Measurements from ENCODE around the gene EBNA1BP2.
"Not testable (repeated sequence)": the region's sequence is repeated elsewhere in the genome, so short reads cannot be mapped to it uniquely, and the experiment has no call there.

The EBNA1BP2 gene

GRCh38 chr1:43171876-43172526 lies at the start of gene EBNA1BP2, which contains the start of gene CFAP57:
Gene EBNA1BP2 (minus strand): TSS chr1:43172290. CDS start chr1:43172118, 172 bp downstream.
Gene CFAP57 (plus strand): TSS chr1:43172330. CDS start chr1:43172754, 424 bp downstream.
- DNase-seq (ENCODE audit: low spot score): peak; percentile 91

GRCh38 chr1:43221797-43222196 lies 49.7 kb upstream of the EBNA1BP2 start:
- DNase-seq (ENCODE audit: low spot score): no peak

GRCh38 chr1:43220905-43221778 lies 49.1 kb upstream of the EBNA1BP2 start:
- DNase-seq (ENCODE audit: low spot score): no peak

- no peak for DNase-seq (ENCODE audit: low spot score)
These were observed 45.7 kb upstream of the EBNA1BP2 start for GRCh38 chr1:43217747-43218146.

GRCh38 chr1:43214501-43215444 lies 42.7 kb upstream of the EBNA1BP2 start:
- DNase-seq (ENCODE audit: low spot score): no peak

- DNase-seq (ENCODE audit: low spot score): not testable (repeated sequence)
These were observed 36.2 kb upstream of the EBNA1BP2 start for GRCh38 chr1:43208277-43208676.

GRCh38 chr1:43207229-43207853 lies 35.3 kb upstream of the EBNA1BP2 start:
- peak; percentile 71 for DNase-seq (ENCODE audit: low spot score)

- DNase-seq (ENCODE audit: low spot score): peak; percentile 99
These were observed 34.6 kb upstream of the EBNA1BP2 start for GRCh38 chr1:43206600-43207228.

GRCh38 chr1:43205671-43206070 lies 33.6 kb upstream of the EBNA1BP2 start:
- DNase-seq (ENCODE audit: low spot score): no peak

GRCh38 chr1:43204394-43204793 lies 32.3 kb upstream of the EBNA1BP2 start:
- no peak for DNase-seq (ENCODE audit: low spot score)

- DNase-seq (ENCODE audit: low spot score): no peak
These were observed 31.8 kb upstream of the EBNA1BP2 start for GRCh38 chr1:43203859-43204258.

- no peak for DNase-seq (ENCODE audit: low spot score)
These were observed 27.1 kb upstream of the EBNA1BP2 start for GRCh38 chr1:43199093-43199726.

- DNase-seq (ENCODE audit: low spot score): no peak
These were observed 25.4 kb upstream of the EBNA1BP2 start for GRCh38 chr1:43197343-43198127.

GRCh38 chr1:43194509-43194908 lies 22.4 kb upstream of the EBNA1BP2 start:
- no peak for DNase-seq (ENCODE audit: low spot score)

- no peak for DNase-seq (ENCODE audit: low spot score)
These were observed 16.0 kb upstream of the EBNA1BP2 start for GRCh38 chr1:43188106-43188505.

- DNase-seq (ENCODE audit: low spot score): no peak
These were observed 12.9 kb upstream of the EBNA1BP2 start for GRCh38 chr1:43184995-43185394.

- DNase-seq (ENCODE audit: low spot score): no peak
These were observed 12.3 kb upstream of the EBNA1BP2 start for GRCh38 chr1:43184388-43184787.

- DNase-seq (ENCODE audit: low spot score): no peak
These were observed 5.6 kb upstream of the EBNA1BP2 start for GRCh38 chr1:43177691-43178090.

- no peak for DNase-seq (ENCODE audit: low spot score)
These were observed 2.8 kb upstream of the EBNA1BP2 start for GRCh38 chr1:43174873-43175272.

GRCh38 chr1:43172527-43172972 lies 460 bp upstream of the EBNA1BP2 start:
- peak; percentile 80 for DNase-seq (ENCODE audit: low spot score)
